Large intestine (tissue), 3 donors: Measurements from ENCODE around the gene LCN12. TPM values are rescaled to one million over a fixed set of nuclear protein-coding genes. Genes with fewer than 3 reads are reported as not detected.
"Not testable (repeated sequence)": the region's sequence is repeated elsewhere in the genome, so short reads cannot be mapped to it uniquely, and the experiment has no call there.

Experiments
- DNase-seq, 2 donors: peaks; one replicate each; pipeline versions ENCODE4 v3.0.0 to v3.0.0-alpha.2; 2013
- H3K27ac ChIP-seq: one replicate; pipeline ENCODE4 v1.5.1; 2013; ENCODE audit warnings: low read length
- H3K27me3 ChIP-seq: 2 replicates; pipeline ENCODE4 v1.6.1; 2013; ENCODE audit warnings: low read length; ENCODE audit not compliant: control insufficient read depth, insufficient read depth
- H3K36me3 ChIP-seq: 2 replicates; pipeline ENCODE4 v1.6.1; 2013; ENCODE audit warnings: low read length; ENCODE audit not compliant: control insufficient read depth, insufficient read depth
- H3K4me1 ChIP-seq: one replicate; pipeline ENCODE4 v1.6.1; 2013; ENCODE audit warnings: low read length; ENCODE audit not compliant: control insufficient read depth, insufficient read depth
- H3K4me3 ChIP-seq: one replicate; pipeline ENCODE4 v1.5.1; 2013; ENCODE audit warnings: low read length
- H3K9me3 ChIP-seq: one replicate; pipeline ENCODE4 v1.6.1; 2013; ENCODE audit warnings: mild to moderate bottlenecking, low read depth, low read length, moderate library complexity; ENCODE audit not compliant: control insufficient read depth
- WGBS: methylation state at CpG from one replicate; pipeline ENCODE4 v1.1.5; 2013; ENCODE audit warnings: low lambda C conversion rate; ENCODE audit not compliant: insufficient coverage; 5-methylcytosine and 5-hydroxymethylcytosine counted together
- polyA plus RNA-seq: library from polyadenylated mRNA; unstranded; fragments of 120-200 nt; gene quantifications from one replicate; pipeline ENCODE4 v1.2.1, GENCODE V29; 2013

The LCN12 gene
- polyA plus RNA-seq, 1 donor = 121 TPM

GRCh38 chr9:137001857-137002645, 50.0 kb downstream of the LCN12 start:
- no peak for DNase-seq
- Histone ChIP-seq H3K27ac (no peak overlapping the region), H3K4me3 (no peak overlapping the region), H3K4me1 (peaks cover 5% of the 10 kb centered on the region), H3K9me3 (peaks cover 17% of the 10 kb centered on the region), H3K27me3 (peaks cover 8% of the 10 kb centered on the region), H3K36me3 (no peaks in the 10 kb centered on the region)
- 100% methylated on average over 1 of the region's 20 CpGs for WGBS

GRCh38 chr9:137002646-137003041, 50.6 kb downstream of the LCN12 start:
- WGBS = no CpG with 5 or more reads among the region's 10 CpGs
- Histone ChIP-seq H3K9me3 (peaks cover 20% of the 10 kb centered on the region), H3K36me3 (no peaks in the 10 kb centered on the region), H3K27ac (no peak overlapping the region), H3K4me3 (no peak overlapping the region), H3K4me1 (no peaks in the 10 kb centered on the region), H3K27me3 (peaks cover 2% of the 10 kb centered on the region)
- DNase-seq = no peak

- no CpG with 5 or more reads among the region's 17 CpGs for WGBS
- H3K4me1 ChIP-seq, H3K27me3 ChIP-seq, DNase-seq, H3K36me3 ChIP-seq, H3K27ac ChIP-seq, H3K4me3 ChIP-seq: not testable (repeated sequence)
- H3K9me3 ChIP-seq = peaks cover 20% of the 10 kb centered on the region
Observed at GRCh38 chr9:137004285-137004684, 52.2 kb downstream of the LCN12 start.

Other genes with a start within 250 kb of the LCN12 start
- 13.3 TPM for gene DIPK1B, start 239.7 kb upstream of the LCN12 start, polyA plus RNA-seq
- gene LCN10, start 209.3 kb upstream of the LCN12 start, polyA plus RNA-seq = 7.8 TPM
- gene LCN6, start 203.7 kb upstream of the LCN12 start, polyA plus RNA-seq = 2.8 TPM
- gene LCN8, start 194.0 kb upstream of the LCN12 start, polyA plus RNA-seq = 0.06 TPM
- gene LCN15, start 187.8 kb upstream of the LCN12 start, polyA plus RNA-seq = 14.0 TPM
- 324 TPM for gene TMEM141, start 160.9 kb upstream of the LCN12 start, polyA plus RNA-seq
- 27.4 TPM for gene CCDC183, start 155.9 kb upstream of the LCN12 start, polyA plus RNA-seq
- 97.3 TPM for gene RABL6, start 144.3 kb upstream of the LCN12 start, polyA plus RNA-seq
- gene AJM1, start 109.8 kb upstream of the LCN12 start, polyA plus RNA-seq = 10.4 TPM
- 312 TPM for gene PHPT1, start 102.9 kb upstream of the LCN12 start, polyA plus RNA-seq
- gene MAMDC4, start 99.9 kb upstream of the LCN12 start, polyA plus RNA-seq = 772 TPM
- gene EDF1, start 86.0 kb upstream of the LCN12 start, polyA plus RNA-seq = 585 TPM
- 18.5 TPM for gene TRAF2, start 65.8 kb upstream of the LCN12 start, polyA plus RNA-seq
- 86.8 TPM for gene FBXW5, start 7.5 kb upstream of the LCN12 start, polyA plus RNA-seq
- 36.0 TPM for gene C8G, start 7.0 kb upstream of the LCN12 start, polyA plus RNA-seq
- 4.6 TPM for gene PTGDS, start 25.2 kb downstream of the LCN12 start, polyA plus RNA-seq
- 0.09 TPM for gene LCNL1, start 30.7 kb downstream of the LCN12 start, polyA plus RNA-seq
- 38.9 TPM for gene PAXX, start 40.1 kb downstream of the LCN12 start, polyA plus RNA-seq
- gene CLIC3, start 44.3 kb downstream of the LCN12 start, polyA plus RNA-seq = 3.6 TPM
- gene ABCA2, start 76.0 kb downstream of the LCN12 start, polyA plus RNA-seq = 25.3 TPM
- gene FUT7, start 79.8 kb downstream of the LCN12 start, polyA plus RNA-seq = 0.69 TPM
- 42.7 TPM for gene NPDC1, start 93.9 kb downstream of the LCN12 start, polyA plus RNA-seq
- 9.9 TPM for gene ENTPD2, start 101.8 kb downstream of the LCN12 start, polyA plus RNA-seq
- gene SAPCD2, start 118.3 kb downstream of the LCN12 start, polyA plus RNA-seq = 12.1 TPM
- 32.4 TPM for gene UAP1L1, start 125.2 kb downstream of the LCN12 start, polyA plus RNA-seq
- 39.5 TPM for gene MAN1B1, start 134.7 kb downstream of the LCN12 start, polyA plus RNA-seq
- 196 TPM for gene DPP7, start 162.5 kb downstream of the LCN12 start, polyA plus RNA-seq
- gene GRIN1, start 186.9 kb downstream of the LCN12 start, polyA plus RNA-seq = 2.6 TPM
- 12.0 TPM for gene LRRC26, start 217.8 kb downstream of the LCN12 start, polyA plus RNA-seq
- not detected for gene TMEM210, start 219.8 kb downstream of the LCN12 start, polyA plus RNA-seq
- 47.0 TPM for gene ANAPC2, start 236.3 kb downstream of the LCN12 start, polyA plus RNA-seq
- gene SSNA1, start 236.4 kb downstream of the LCN12 start, polyA plus RNA-seq = 66.0 TPM
- gene TPRN, start 248.5 kb downstream of the LCN12 start, polyA plus RNA-seq = 32.1 TPM